Duodenal mucosa (tissue), 2 donors: ENCODE measurements around the gene HSPA1B.
A peak's percentile ranks its signal among the peaks of the same experiment; 100 is the strongest.
"Not testable (repeated sequence)": the region's sequence is repeated elsewhere in the genome, so short reads cannot be mapped to it uniquely, and the experiment has no call there.

ENCODE experiments used
- H3K27ac ChIP-seq: one replicate; pipeline ENCODE4 v1.7.0; 2013; ENCODE audit warnings: low read depth, low read length
- H3K27me3 ChIP-seq, 2 donors: one replicate each; pipeline ENCODE4 v1.7.0; 2013; ENCODE audit warnings: low read length in 2 of 2, control low read depth in 1 of 2; ENCODE audit not compliant: insufficient read depth in 2 of 2, control insufficient read depth in 1 of 2
- H3K36me3 ChIP-seq, 2 donors: one replicate each; pipeline ENCODE4 v1.7.0; 2013; ENCODE audit warnings: low read length in 2 of 2, control low read depth in 1 of 2; ENCODE audit not compliant: insufficient read depth in 2 of 2, control insufficient read depth in 1 of 2
- H3K4me1 ChIP-seq, 2 donors: one replicate each; pipeline ENCODE4 v1.7.0; 2013; ENCODE audit warnings: low read length in 2 of 2, control low read depth in 1 of 2; ENCODE audit not compliant: insufficient read depth in 2 of 2, control insufficient read depth in 1 of 2
- H3K4me3 ChIP-seq, 2 donors: one replicate each; pipeline ENCODE4 v1.7.0; 2013; ENCODE audit warnings: low read length in 2 of 2, low read depth in 1 of 2
- H3K9ac ChIP-seq, 2 donors: one replicate each; pipeline ENCODE4 v1.7.0; 2013; ENCODE audit warnings: low read length in 2 of 2, low read depth in 1 of 2
- H3K9me3 ChIP-seq, 2 donors: one replicate each; pipeline ENCODE4 v1.7.0; 2013; ENCODE audit warnings: low read length in 2 of 2, control low read depth in 1 of 2; ENCODE audit not compliant: control insufficient read depth in 1 of 2

Gene HSPA1B

GRCh38 chr6:31797588-31797987, 29.9 kb upstream of the HSPA1B start:
- Histone ChIP-seq H3K27me3 (no peaks in the 10 kb centered on the region), H3K9ac (peak overlapping the region in 1 of 2 donors; percentile 15), H3K36me3 (peaks cover 3% of the 10 kb centered on the region in 2 donors), H3K4me1 (peaks cover 7 to 9% of the 10 kb centered on the region in 2 donors), H3K4me3 (no peak overlapping the region), H3K9me3 (no peaks in the 10 kb centered on the region), H3K27ac (no peak overlapping the region)

- Histone ChIP-seq H3K36me3 (peaks cover 0 to 6% of the 10 kb centered on the region in 2 donors), H3K4me1 (peaks cover 0 to 1% of the 10 kb centered on the region in 2 donors), H3K27ac (no peak overlapping the region), H3K9me3 (no peaks in the 10 kb centered on the region), H3K9ac (no peak overlapping the region), H3K4me3 (no peak overlapping the region), H3K27me3 (no peaks in the 10 kb centered on the region)
These were observed 27.8 kb upstream of the HSPA1B start for GRCh38 chr6:31799781-31800180.

- H3K27ac ChIP-seq, H3K36me3 ChIP-seq, H3K9me3 ChIP-seq, H3K4me3 ChIP-seq, H3K4me1 ChIP-seq, H3K27me3 ChIP-seq, H3K9ac ChIP-seq: not testable (repeated sequence)
These were observed 26.3 kb upstream of the HSPA1B start for GRCh38 chr6:31801031-31801927.

- H3K27ac ChIP-seq = no peak overlapping the region
- no peaks in the 10 kb centered on the region for H3K9me3 ChIP-seq
- peak overlapping the region; percentile 63 to 90 for H3K9ac ChIP-seq
- peaks cover 0 to 4% of the 10 kb centered on the region in 2 donors for H3K36me3 ChIP-seq
- no peaks in the 10 kb centered on the region for H3K27me3 ChIP-seq
- peak overlapping the region; percentile 66 to 89 for H3K4me3 ChIP-seq
- peaks cover 0 to 11% of the 10 kb centered on the region in 2 donors for H3K4me1 ChIP-seq
These were observed 21.5 kb upstream of the HSPA1B start for GRCh38 chr6:31805939-31806469.

- peaks cover 0 to 4% of the 10 kb centered on the region in 2 donors for H3K36me3 ChIP-seq
- H3K27me3 ChIP-seq = no peaks in the 10 kb centered on the region
- peaks cover 5 to 11% of the 10 kb centered on the region in 2 donors for H3K4me1 ChIP-seq
- peak within 1 kb of the TSS; percentile 63 to 90 for H3K9ac ChIP-seq
- peak within 1 kb of the TSS; percentile 66 to 89 for H3K4me3 ChIP-seq
- no peaks in the 10 kb centered on the region for H3K9me3 ChIP-seq
- peak within 1 kb of the TSS; percentile 94 for H3K27ac ChIP-seq
These were observed 20.9 kb upstream of the HSPA1B start, which contains the start of gene LSM2 for GRCh38 chr6:31806470-31807272. Gene LSM2 (minus strand): TSS chr6:31806966. CDS start chr6:31806757, 209 bp downstream.

- not testable (repeated sequence) for H3K27ac ChIP-seq, H3K9ac ChIP-seq, H3K4me3 ChIP-seq, H3K9me3 ChIP-seq, H3K27me3 ChIP-seq, H3K36me3 ChIP-seq
- H3K4me1 ChIP-seq = peaks cover 9 to 15% of the 10 kb centered on the region in 2 donors
These were observed 18.9 kb upstream of the HSPA1B start for GRCh38 chr6:31808599-31808998.

GRCh38 chr6:31811645-31812044, 15.9 kb upstream of the HSPA1B start:
- Histone ChIP-seq H3K9ac (no peak overlapping the region), H3K4me1 (peaks cover 10 to 13% of the 10 kb centered on the region in 2 donors), H3K27me3 (no peaks in the 10 kb centered on the region), H3K27ac (no peak overlapping the region), H3K4me3 (no peak overlapping the region), H3K36me3 (no peaks in the 10 kb centered on the region), H3K9me3 (no peaks in the 10 kb centered on the region)

GRCh38 chr6:31813465-31813849, 14.1 kb upstream of the HSPA1B start:
- no peaks in the 10 kb centered on the region for H3K36me3 ChIP-seq
- H3K27ac ChIP-seq = peak overlapping the region; percentile 77
- H3K9ac ChIP-seq = peak overlapping the region; percentile 61 to 65
- peak overlapping the region in 1 of 2 donors; percentile 30 for H3K4me3 ChIP-seq
- no peaks in the 10 kb centered on the region for H3K9me3 ChIP-seq
- peaks cover 12 to 21% of the 10 kb centered on the region in 2 donors for H3K4me1 ChIP-seq
- H3K27me3 ChIP-seq = no peaks in the 10 kb centered on the region

- Histone ChIP-seq H3K4me1 (peaks cover 22 to 25% of the 10 kb centered on the region in 2 donors), H3K9me3 (no peaks in the 10 kb centered on the region), H3K36me3 (no peaks in the 10 kb centered on the region), H3K4me3 (peak overlapping the region; percentile 57 to 70), H3K27ac (peak overlapping the region; percentile 96), H3K27me3 (no peaks in the 10 kb centered on the region), H3K9ac (peak overlapping the region; percentile 66 to 92)
These were observed 12.9 kb upstream of the HSPA1B start for GRCh38 chr6:31814677-31815024.
